Astrocyte of the spinal cord (primary cell): ENCODE measurements around the gene MOCOS.
"Not testable (repeated sequence)": the region's sequence is repeated elsewhere in the genome, so short reads cannot be mapped to it uniquely, and the experiment has no call there.

Experiments used
- DNase-seq: peaks from one replicate; pipeline ENCODE4 v3.0.0; 2011; ENCODE audit warnings: low read depth, low spot score
- H3K4me3 ChIP-seq: 2 replicates; pipeline ENCODE4 v1.5.1; 2011; ENCODE audit warnings: low read depth, mild to moderate bottlenecking, low read length, moderate library complexity
- in situ Hi-C: cut with HindIII; loops from 2 replicates; pipeline ENCODE4 v1.10.0; 2017; ENCODE audit warnings: low sequenced_read_pairs
- TF ChIP-seq, protein P1 (sequence below): IDR thresholded peaks from 2 replicates; pipeline ENCODE4 v1.5.1; 2012; ENCODE audit warnings: low read depth, mild to moderate bottlenecking, low read length, inconsistent platforms

The MOCOS gene

DNA sequence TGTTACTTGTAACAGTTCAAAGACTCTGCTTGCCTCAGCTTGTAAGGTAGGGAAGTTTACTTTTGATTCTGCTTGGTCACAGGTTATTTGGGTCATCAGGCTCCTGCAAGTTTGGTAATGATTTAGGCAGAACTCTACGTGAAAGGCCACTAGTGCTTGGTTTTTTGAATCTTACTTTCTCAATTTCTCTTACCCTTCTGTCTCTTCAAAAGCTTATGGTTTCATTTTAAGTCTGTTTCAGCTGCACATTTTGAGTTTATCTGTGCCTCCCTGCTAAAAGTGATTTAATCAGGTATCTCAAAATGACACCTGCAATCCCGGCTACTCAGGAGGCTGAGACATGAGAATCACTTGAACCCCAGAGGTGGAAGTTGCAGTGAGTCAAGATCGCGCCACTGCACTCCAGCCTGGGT lies 26.3 kb upstream of the MOCOS start:
- no peak overlapping the region for H3K4me3 ChIP-seq
- no peak for DNase-seq
- TF ChIP-seq, protein P1, sequence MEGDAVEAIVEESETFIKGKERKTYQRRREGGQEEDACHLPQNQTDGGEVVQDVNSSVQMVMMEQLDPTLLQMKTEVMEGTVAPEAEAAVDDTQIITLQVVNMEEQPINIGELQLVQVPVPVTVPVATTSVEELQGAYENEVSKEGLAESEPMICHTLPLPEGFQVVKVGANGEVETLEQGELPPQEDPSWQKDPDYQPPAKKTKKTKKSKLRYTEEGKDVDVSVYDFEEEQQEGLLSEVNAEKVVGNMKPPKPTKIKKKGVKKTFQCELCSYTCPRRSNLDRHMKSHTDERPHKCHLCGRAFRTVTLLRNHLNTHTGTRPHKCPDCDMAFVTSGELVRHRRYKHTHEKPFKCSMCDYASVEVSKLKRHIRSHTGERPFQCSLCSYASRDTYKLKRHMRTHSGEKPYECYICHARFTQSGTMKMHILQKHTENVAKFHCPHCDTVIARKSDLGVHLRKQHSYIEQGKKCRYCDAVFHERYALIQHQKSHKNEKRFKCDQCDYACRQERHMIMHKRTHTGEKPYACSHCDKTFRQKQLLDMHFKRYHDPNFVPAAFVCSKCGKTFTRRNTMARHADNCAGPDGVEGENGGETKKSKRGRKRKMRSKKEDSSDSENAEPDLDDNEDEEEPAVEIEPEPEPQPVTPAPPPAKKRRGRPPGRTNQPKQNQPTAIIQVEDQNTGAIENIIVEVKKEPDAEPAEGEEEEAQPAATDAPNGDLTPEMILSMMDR, result no peak
- in situ Hi-C loops, result no loop called here

DNA sequence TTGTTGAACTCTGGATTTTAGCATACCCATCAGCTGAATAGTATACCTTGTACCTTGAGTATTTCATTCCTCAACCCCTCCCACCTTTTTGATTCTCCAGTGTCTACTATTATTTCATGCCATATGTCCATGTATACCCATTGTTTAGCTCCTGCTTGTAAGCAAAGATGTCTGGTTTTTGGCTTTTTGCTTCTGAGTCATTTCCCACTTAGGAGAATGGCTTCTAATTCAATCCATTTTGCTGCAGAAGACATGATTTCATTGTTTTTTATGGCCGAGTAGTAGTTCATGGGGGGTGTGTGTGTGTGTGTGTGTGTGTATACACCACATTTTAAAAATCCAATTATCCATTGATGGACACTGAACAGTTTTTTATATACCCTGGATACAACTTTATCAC lies 24.3 kb upstream of the MOCOS start:
- no peak overlapping the region for H3K4me3 ChIP-seq
- no peak for DNase-seq
- in situ Hi-C loops, result no loop called here
- TF ChIP-seq, protein P1, result no peak

DNA sequence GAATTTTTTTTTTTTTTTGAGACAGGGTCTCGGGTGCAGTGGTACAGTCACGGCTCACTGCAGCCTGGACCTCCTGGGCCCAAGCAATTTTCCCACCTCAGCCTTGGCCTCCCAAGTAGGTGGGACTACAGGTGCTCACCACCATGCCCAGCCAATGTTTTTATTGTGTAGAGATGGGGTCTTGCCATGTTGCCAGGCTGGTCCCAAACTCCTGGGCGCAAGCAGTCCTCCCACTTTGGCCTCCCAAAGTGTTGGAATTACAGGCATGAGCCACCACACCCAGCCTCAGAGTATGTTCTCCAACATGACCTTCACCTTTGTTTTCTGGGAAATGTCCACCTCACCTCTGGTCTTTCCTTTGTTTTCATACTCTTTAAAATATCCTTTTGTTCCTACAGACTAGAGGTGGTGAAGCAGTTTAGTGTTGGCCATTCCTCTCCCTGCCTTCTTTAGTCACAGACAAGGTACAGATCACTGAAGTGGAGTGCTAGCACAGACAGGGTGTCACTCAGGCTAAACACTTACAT lies 19.5 kb upstream of the MOCOS start:
- H3K4me3 ChIP-seq, result no peak overlapping the region
- no peak for DNase-seq
- in situ Hi-C loops, result no loop called here
- TF ChIP-seq, protein P1, result no peak

- DNase-seq, H3K4me3 ChIP-seq, in situ Hi-C loops: not testable (repeated sequence)
Observed at GRCh38 chr18:36168296-36168695, 19.0 kb upstream of the MOCOS start.

GRCh38 chr18:36169938-36170337 lies 17.4 kb upstream of the MOCOS start:
- H3K4me3 ChIP-seq, result no peak overlapping the region
- in situ Hi-C loops, result no loop called here
- TF ChIP-seq, protein P1, result no peak
- no peak for DNase-seq

- TF ChIP-seq, protein P1, result no peak
- in situ Hi-C loops, result no loop called here
- no peak for DNase-seq
- H3K4me3 ChIP-seq, result no peak overlapping the region
Observed at GRCh38 chr18:36175481-36175880, 11.8 kb upstream of the MOCOS start.

GRCh38 chr18:36176177-36176584 lies 11.1 kb upstream of the MOCOS start:
- in situ Hi-C loops, result no loop called here
- H3K4me3 ChIP-seq, result no peak overlapping the region
- TF ChIP-seq, protein P1, result no peak
- no peak for DNase-seq
